ENCODE results near the gene TAC3. TPM values are rescaled to one million over a fixed set of nuclear protein-coding genes. Genes with fewer than 3 reads are reported as not detected.

Gene TAC3
- total and polyA plus RNA-seq, 2 of the 8 experiments (the other 6 are each of a cell fraction or from before 2014, with no cell fraction given), result 9.7 to 45.3 TPM

DNA sequence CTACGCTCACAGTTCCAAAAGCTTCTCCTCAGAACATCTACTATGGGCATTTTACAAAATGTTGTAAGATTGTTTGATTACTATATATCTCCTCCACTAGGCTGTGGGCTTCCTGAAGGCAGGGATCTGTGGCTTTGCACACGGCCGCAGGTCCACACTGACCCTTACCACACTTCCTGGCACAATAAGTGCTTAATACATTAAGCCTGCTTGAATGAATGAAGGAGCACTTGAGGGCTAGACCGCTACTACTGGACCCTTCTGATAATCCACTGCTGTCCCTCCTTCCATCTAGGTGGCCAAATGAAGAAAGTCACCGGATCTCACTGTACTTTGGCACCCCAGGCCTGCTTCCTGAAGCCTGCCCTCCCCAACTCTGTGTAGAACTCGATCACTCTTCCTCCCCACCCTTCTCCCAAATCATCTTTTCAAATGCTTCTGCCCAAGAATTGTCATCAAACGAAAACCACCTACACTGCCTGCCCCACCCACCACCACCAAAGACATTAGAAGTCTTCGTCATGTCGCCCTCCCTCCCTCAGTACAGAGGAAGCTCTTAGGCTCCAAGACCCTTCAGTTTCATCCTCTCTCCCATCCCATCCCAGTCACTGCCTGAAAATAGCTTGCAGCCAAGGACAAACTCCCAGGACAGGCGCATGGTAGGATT, 9.4 kb downstream of the TAC3 start:
- Histone ChIP-seq H4K5ac (ENCODE audit: insufficient read length, low read depth, low read length) (no peak overlapping the region), H3K23me2 (ENCODE audit: low read depth, low read length) (no peaks in the 10 kb centered on the region; the same call in 1 of the 2 replicates), H3K14ac (ENCODE audit: insufficient read length) (no peak overlapping the region), H3K56ac (replicated peaks; ENCODE audit: insufficient read length, low read depth, low read length) (no peak overlapping the region), H2BK5ac (ENCODE audit: low read depth, low read length) (no peak overlapping the region), H4K8ac (ENCODE audit: extremely low read depth, insufficient read depth, low read length) (no peak overlapping the region), H3K27me3 (replicated peaks in 1 of 4; ENCODE audit: control insufficient read depth in 3 of 4, extremely low read depth in 1 of 4, insufficient read depth in 3 of 4, low read length in 3 of 4) (no peaks in the 10 kb centered on the region), H2BK15ac (ENCODE audit: low read length) (peak overlapping the region; percentile 32; the same call in 1 of the 2 replicates), H2BK12ac (ENCODE audit: low read depth, low read length) (peak overlapping the region; percentile 82; the same call in 1 of the 2 replicates), H3K4me1 (replicated peaks in 1 of 4; ENCODE audit: control insufficient read depth in 3 of 4, insufficient read depth in 4 of 4, low read length in 3 of 4) (peaks cover 2 to 15% (median 11%) of the 10 kb centered on the region in 4 experiments; a peak in 6 of 7 replicates), H3K4me2 (ENCODE audit: insufficient read depth in 1 of 2, low read depth in 2 of 2, low read length in 2 of 2) (peak overlapping the region in 1 of 2 experiments; percentile 68; a peak in 1 of 4 replicates), H4K91ac (replicated peaks; ENCODE audit: insufficient read length, low read length) (peak overlapping the region; percentile 52), H3K18ac (ENCODE audit: extremely low read depth, low read length) (no peak overlapping the region), H3K4ac (replicated peaks; ENCODE audit: insufficient read length, low read depth, low read length) (no peak overlapping the region), H4K20me1 (replicated peaks in 1 of 2; ENCODE audit: control insufficient read depth in 1 of 2, insufficient read depth in 2 of 2, low read length in 2 of 2) (peaks cover 0 to 6% of the 10 kb centered on the region in 2 experiments), H3K23ac (ENCODE audit: insufficient read length) (no peak overlapping the region), H3K27ac (ENCODE audit: low read depth, low read length) (no peak overlapping the region), H3K9me3 (ENCODE audit: insufficient read depth in 2 of 2, low read depth in 1 of 2, low read length in 1 of 2) (no peaks in the 10 kb centered on the region), H2AK5ac (ENCODE audit: low read depth, low read length) (no peak overlapping the region), H3K9ac (replicated peaks in 1 of 4; ENCODE audit: extremely low read depth in 1 of 4, low read depth in 3 of 4, low read length in 3 of 4) (no peak overlapping the region), H3K4me3 (ENCODE audit: extremely low read depth in 1 of 4, insufficient read depth in 2 of 4, low read depth in 3 of 4, low read length in 4 of 4) (peak overlapping the region in 3 of 4 experiments; percentile 3 to 32 (median 21); a peak in 2 of 8 replicates), H2BK20ac (ENCODE audit: low read length) (no peak overlapping the region), H2BK120ac (replicated peaks; ENCODE audit: low read depth, low read length) (no peak overlapping the region), H3K79me1 (ENCODE audit: low read depth, low read length) (peaks cover 12% of the 10 kb centered on the region; the same call in 1 of the 2 replicates), H3K36me3 (ENCODE audit: control insufficient read depth in 2 of 4, insufficient read depth in 4 of 4, low read length in 3 of 4) (peaks cover 20 to 27% (median 26%) of the 10 kb centered on the region in 4 experiments), H2AFZ (ENCODE audit: low read length) (no peak overlapping the region), H3K79me2 (ENCODE audit: control insufficient read depth in 1 of 2, insufficient read depth in 2 of 2, low read length in 2 of 2) (peaks cover 0 to 37% of the 10 kb centered on the region in 2 experiments)
- TF ChIP-seq TAF7 (optimal IDR thresholded peaks at IDR 0.05; ENCODE audit: borderline replicate concordance, low read depth, low read length) (no peak), POLR2AphosphoS5 (IDR thresholded peaks at IDR 0.05; ENCODE audit: low read depth, low read length) (no peak), RAD21 (IDR thresholded peaks at IDR 0.05 in 1 of 2, conservative IDR thresholded peaks at IDR 0.05 in 1 of 2; ENCODE audit: low read depth in 2 of 2, low read length in 2 of 2) (no peak), BACH1 (IDR thresholded peaks at IDR 0.05; ENCODE audit: low read length) (no peak), EP300 (IDR thresholded peaks at IDR 0.05; ENCODE audit: borderline replicate concordance in 1 of 2, low read depth in 2 of 2, low read length in 2 of 2) (no peak), CBX8 (IDR thresholded peaks at IDR 0.05; ENCODE audit: borderline replicate concordance, low read depth, low read length) (no peak), YY1 (IDR thresholded peaks at IDR 0.05; ENCODE audit: low read depth, low read length) (no peak), HDAC2 (IDR thresholded peaks at IDR 0.05; ENCODE audit: borderline replicate concordance in 1 of 2, low read depth in 2 of 2, low read length in 2 of 2) (no peak), RXRA (IDR thresholded peaks at IDR 0.05; ENCODE audit: insufficient read depth, low read depth, low read length) (no peak), PHF8 (conservative IDR thresholded peaks at IDR 0.05; ENCODE audit: low read depth, low read length) (no peak), SUZ12 (IDR thresholded peaks at IDR 0.05; ENCODE audit: low read length) (no peak)
- CTCF ChIA-PET (ENCODE audit: partially characterized antibody), result interaction anchor here (0.6 to 10.6 kb wide), 22 partner anchors 10 to 1040 kb away, joined by 3 to 187 read pairs (median 6); partner anchors contain the start of genes HSD17B6, STAT6 and TAC3
- DNase-seq (ENCODE audit: low read depth in 1 of 2, low spot score in 2 of 2), result no peak
- FAIRE-seq, result no peak
- WGBS, 2 experiments (ENCODE audit: extremely low coverage in 1 of 2, insufficient coverage in 1 of 2, insufficient read length in 1 of 2, insufficient replicate concordance in 2 of 2, low coverage in 1 of 2, low lambda C conversion rate in 2 of 2, missing lambda C conversion rate in 1 of 2), result 80% methylated on average over 10 of the region's 10 CpGs; no CpG with 5 or more reads in 1 of the 2 experiments
- POLR2A ChIA-PET (ENCODE audit: partially characterized antibody), result interaction anchor here (0.5 to 1.4 kb wide), 4 partner anchors 10 to 1798 kb away, joined by 3 to 4 read pairs (median 4); partner anchors contain the start of genes NACA and TAC3

Measured in H1 (cell line).